ENCODE measurements around the gene CRAMP1. TPM values are rescaled to one million over a fixed set of nuclear protein-coding genes. Genes with fewer than 3 reads are reported as not detected.

The CRAMP1 gene
- total RNA-seq, 1 experiment from 2014 or later: 28.8 TPM

- POLR2A ChIA-PET: no interaction called here
- DNase-seq (ENCODE audit: low read depth, low spot score) (no peak), ATAC-seq (no peak)
- H3K4me1 ChIP-seq (ENCODE audit: control insufficient read depth, insufficient read depth, low read length): no peaks in the 10 kb centered on the region
- H3K36me3 ChIP-seq (ENCODE audit: control insufficient read depth, insufficient read depth, low read length): peaks cover 2% of the 10 kb centered on the region; the same call in 1 of the 2 replicates
- H3K27ac ChIP-seq (ENCODE audit: low read length): no peak overlapping the region
- intact Hi-C loops (cut with micrococcal nuclease; ENCODE audit: unreplicated experiment): no loop called here
- H3K27me3 ChIP-seq (ENCODE audit: control insufficient read depth, insufficient read depth, low read length): no peaks in the 10 kb centered on the region
- H3K4me3 ChIP-seq (ENCODE audit: low read depth in 2 of 2, low read length in 2 of 2): no peak overlapping the region
- TF ChIP-seq REST (IDR thresholded peaks at IDR 0.05; ENCODE audit: insufficient read depth in 1 of 2, low read depth in 2 of 2, low read length in 1 of 2) (no peak), POLR2AphosphoS5 (IDR thresholded peaks at IDR 0.05; ENCODE audit: low read depth, low read length) (no peak), CTCF (IDR thresholded peaks at IDR 0.05) (no peak), TCF7L2 (IDR thresholded peaks at IDR 0.05; ENCODE audit: low read depth, low read length) (no peak), SIN3A (IDR thresholded peaks at IDR 0.05; ENCODE audit: borderline replicate concordance, insufficient read depth, low read depth, low read length) (no peak)
- CTCF ChIA-PET: no interaction called here
- in situ Hi-C loops (cut with HindIII; ENCODE audit: low pct_unique_long_range_greater_than_20kb, low sequenced_read_pairs): no loop called here
- H3K9me3 ChIP-seq (ENCODE audit: control insufficient read depth, insufficient read depth, low read depth, low read length): no peaks in the 10 kb centered on the region
- BruUV-seq (replicated peaks): no TSS peak
These were observed 20.4 kb downstream of the CRAMP1 start for GRCh38 chr16:1632638-1632970.

- ChIA-PET CTCF (no interaction called here), POLR2A (no interaction called here)
- Histone ChIP-seq H3K36me3 (ENCODE audit: control insufficient read depth, insufficient read depth, low read length) (peaks cover 2% of the 10 kb centered on the region; the same call in 1 of the 2 replicates), H3K4me1 (ENCODE audit: control insufficient read depth, insufficient read depth, low read length) (no peaks in the 10 kb centered on the region), H3K27ac (ENCODE audit: low read length) (no peak overlapping the region), H3K9me3 (ENCODE audit: control insufficient read depth, insufficient read depth, low read depth, low read length) (no peaks in the 10 kb centered on the region), H3K4me3 (ENCODE audit: low read depth in 2 of 2, low read length in 2 of 2) (no peak overlapping the region), H3K27me3 (ENCODE audit: control insufficient read depth, insufficient read depth, low read length) (no peaks in the 10 kb centered on the region)
- intact Hi-C loops (cut with micrococcal nuclease; ENCODE audit: unreplicated experiment): no loop called here
- ATAC-seq: no peak
- no peak for DNase-seq (ENCODE audit: low read depth, low spot score)
- in situ Hi-C loops (cut with HindIII; ENCODE audit: low pct_unique_long_range_greater_than_20kb, low sequenced_read_pairs): no loop called here
- no peak for TF ChIP-seq REST (IDR thresholded peaks at IDR 0.05; ENCODE audit: insufficient read depth in 1 of 2, low read depth in 2 of 2, low read length in 1 of 2)
- BruUV-seq (replicated peaks): no TSS peak
These were observed 21.1 kb downstream of the CRAMP1 start for GRCh38 chr16:1633310-1633709.
